SK-N-SH (cell line): ENCODE data around the gene CHRNG.

Source experiments
- CHD2 ChIP-seq: fragments of 150-350 bp; IDR thresholded peaks from 2 replicates; pipeline ENCODE4 v1.6.1; 2018; ENCODE audit warnings: low read length; ENCODE audit not compliant: partially characterized antibody
- MAX ChIP-seq: IDR thresholded peaks from 2 replicates; pipeline ENCODE4 v1.4.0; 2012; ENCODE audit warnings: low read depth
- MEF2A ChIP-seq: IDR thresholded peaks from 2 replicates; pipeline ENCODE4 v1.4.0; 2012; ENCODE audit warnings: low read depth, borderline replicate concordance
- MXI1 ChIP-seq: IDR thresholded peaks from 2 replicates; pipeline ENCODE4 v1.6.1; 2012; ENCODE audit warnings: mild to moderate bottlenecking, low read depth, low read length, improper control_type of control experiment
- POLR2AphosphoS5 ChIP-seq: IDR thresholded peaks from 2 replicates; pipeline ENCODE4 v1.6.1; 2012; ENCODE audit warnings: low read depth, low read length
- SIN3A ChIP-seq: IDR thresholded peaks from 2 replicates; pipeline ENCODE4 v1.6.1; 2012; ENCODE audit warnings: low read depth, mild to moderate bottlenecking, low read length, moderate library complexity, borderline replicate concordance
- TF ChIP-seq, protein P1 (sequence below): fragments of 200-600 bp; sonication (generic); IDR thresholded peaks from 2 replicates; pipeline ENCODE4 v1.6.1; 2017; ENCODE audit warnings: antibody characterized with exemption, mild to moderate bottlenecking, moderate library complexity

DNA sequence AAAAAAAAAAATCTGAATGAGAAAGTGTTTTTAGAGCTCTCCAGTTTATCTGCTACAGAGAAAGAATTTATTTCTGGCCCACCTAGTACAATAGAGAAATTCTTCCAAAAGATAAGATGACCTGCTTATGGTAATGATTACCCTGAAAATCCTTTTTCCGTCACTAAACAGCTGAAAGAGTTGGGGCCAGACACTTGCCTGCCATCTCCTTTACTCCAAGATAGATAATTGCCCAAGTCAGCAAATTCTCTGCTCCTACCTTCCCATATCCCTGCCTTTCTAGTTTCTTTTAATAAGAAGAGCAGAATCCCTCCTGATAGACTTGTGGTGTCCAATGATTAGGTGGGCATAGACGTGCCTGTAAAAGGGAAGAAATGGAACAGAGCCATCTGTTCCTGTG is 39.1 kb downstream of the CHRNG start:
- TF ChIP-seq, protein P1, sequence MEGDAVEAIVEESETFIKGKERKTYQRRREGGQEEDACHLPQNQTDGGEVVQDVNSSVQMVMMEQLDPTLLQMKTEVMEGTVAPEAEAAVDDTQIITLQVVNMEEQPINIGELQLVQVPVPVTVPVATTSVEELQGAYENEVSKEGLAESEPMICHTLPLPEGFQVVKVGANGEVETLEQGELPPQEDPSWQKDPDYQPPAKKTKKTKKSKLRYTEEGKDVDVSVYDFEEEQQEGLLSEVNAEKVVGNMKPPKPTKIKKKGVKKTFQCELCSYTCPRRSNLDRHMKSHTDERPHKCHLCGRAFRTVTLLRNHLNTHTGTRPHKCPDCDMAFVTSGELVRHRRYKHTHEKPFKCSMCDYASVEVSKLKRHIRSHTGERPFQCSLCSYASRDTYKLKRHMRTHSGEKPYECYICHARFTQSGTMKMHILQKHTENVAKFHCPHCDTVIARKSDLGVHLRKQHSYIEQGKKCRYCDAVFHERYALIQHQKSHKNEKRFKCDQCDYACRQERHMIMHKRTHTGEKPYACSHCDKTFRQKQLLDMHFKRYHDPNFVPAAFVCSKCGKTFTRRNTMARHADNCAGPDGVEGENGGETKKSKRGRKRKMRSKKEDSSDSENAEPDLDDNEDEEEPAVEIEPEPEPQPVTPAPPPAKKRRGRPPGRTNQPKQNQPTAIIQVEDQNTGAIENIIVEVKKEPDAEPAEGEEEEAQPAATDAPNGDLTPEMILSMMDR, result no peak
- no peak for TF ChIP-seq MXI1
- TF ChIP-seq CHD2, result no peak
- TF ChIP-seq SIN3A, result no peak
- TF ChIP-seq MAX, result no peak
- TF ChIP-seq POLR2AphosphoS5, result no peak
- TF ChIP-seq MEF2A, result no peak
